IMR-90 (cell line): ENCODE results near the gene ME1. TPM values are rescaled to one million over a fixed set of nuclear protein-coding genes. Genes with fewer than 3 reads are reported as not detected.
A peak's percentile ranks its signal among the peaks of the same experiment; 100 is the strongest.

ENCODE experiments used
- ATAC-seq: fragments of 200-7000 bp; cut with Tn5 transposase; 2 replicates; pipeline ENCODE4 v1.9.1; 2020; ENCODE audit warnings: low read depth, mild to moderate bottlenecking, moderate library complexity
- BruUV-seq: library from RNA; stranded (reverse); fragments of 400-500 nt; replicated peaks from 2 replicates; lab custom pipeline; 2021; lab: Mats Ljungman, UMichigan
- CTCF ChIA-PET: fragments of 300-600 bp; formaldehyde crosslinking; extraction: SDS; loops from one replicate; lab custom pipeline; 2021; ENCODE audit warnings: antibody characterized with exemption; lab: Yijun Ruan, JAX
- POLR2A ChIA-PET: fragments of 300-600 bp; sonication (Branson Sonifier 250); formaldehyde crosslinking; loops from one replicate; lab custom pipeline; 2022; ENCODE audit warnings: antibody characterized with exemption; ENCODE audit not compliant: unreplicated experiment; lab: Charles Lee
- DNase-seq: peaks from one replicate; pipeline ENCODE4 v3.0.0; 2013
- H2AFZ ChIP-seq: replicated peaks from 2 replicates; pipeline ENCODE3; 2013; ENCODE audit warnings: low read length, mild to moderate bottlenecking; ENCODE audit not compliant: poor library complexity
- H2AK5ac ChIP-seq: 2 replicates; pipeline ENCODE4 v1.6.1; 2013; ENCODE audit warnings: low read depth, low read length, inconsistent platforms
- H2AK9ac ChIP-seq: replicated peaks from 2 replicates; pipeline ENCODE3; 2013; ENCODE audit warnings: mild to moderate bottlenecking, low read depth, low read length, moderate library complexity; ENCODE audit not compliant: poor library complexity
- H2BK120ac ChIP-seq: 2 replicates; pipeline ENCODE4 v1.6.1; 2013; ENCODE audit warnings: low read depth, low read length, inconsistent platforms
- H2BK15ac ChIP-seq: 3 replicates; pipeline ENCODE4 v1.6.1; 2013; ENCODE audit warnings: low read depth, low read length, inconsistent platforms
- H2BK20ac ChIP-seq: 2 replicates; pipeline ENCODE4 v1.6.1; 2013; ENCODE audit warnings: low read depth, mild to moderate bottlenecking, inconsistent platforms, low read length, moderate library complexity
- H2BK5ac ChIP-seq: 2 replicates; pipeline ENCODE4 v1.6.1; 2013; ENCODE audit warnings: mild to moderate bottlenecking, low read depth, low read length, inconsistent platforms; ENCODE audit not compliant: poor library complexity, severe bottlenecking
- H3K14ac ChIP-seq: replicated peaks from 2 replicates; pipeline ENCODE4 v1.6.1; 2013; ENCODE audit warnings: low read depth, low read length, inconsistent platforms
- H3K18ac ChIP-seq: 2 replicates; pipeline ENCODE4 v1.6.1; 2013; ENCODE audit warnings: low read depth, low read length, control low read depth
- H3K23ac ChIP-seq: 2 replicates; pipeline ENCODE4 v1.6.1; 2013; ENCODE audit warnings: low read depth, low read length, inconsistent platforms
- H3K27ac ChIP-seq: 2 replicates; pipeline ENCODE4 v1.5.1; 2013; ENCODE audit warnings: mild to moderate bottlenecking, control low read depth, low read length; ENCODE audit not compliant: insufficient read depth
- H3K27me3 ChIP-seq: 2 replicates; pipeline ENCODE4 v1.6.1; 2013; ENCODE audit warnings: low read length; ENCODE audit not compliant: control insufficient read depth, insufficient read depth
- H3K36me3 ChIP-seq: 2 replicates; pipeline ENCODE4 v1.6.1; 2013; ENCODE audit warnings: low read length, mixed read lengths; ENCODE audit not compliant: control insufficient read depth, insufficient read depth
- H3K4ac ChIP-seq: 2 replicates; pipeline ENCODE4 v1.6.1; 2013; ENCODE audit warnings: low read depth, low read length, inconsistent platforms
- H3K4me1 ChIP-seq: 2 replicates; pipeline ENCODE4 v1.6.1; 2013; ENCODE audit warnings: low read length, mixed read lengths; ENCODE audit not compliant: control insufficient read depth, insufficient read depth
- H3K4me2 ChIP-seq: 2 replicates; pipeline ENCODE4 v1.6.1; 2013; ENCODE audit warnings: low read depth, mild to moderate bottlenecking, control low read depth, low read length, moderate library complexity
- H3K4me3 ChIP-seq: 2 replicates; pipeline ENCODE4 v1.5.1; 2013; ENCODE audit warnings: low read depth, mild to moderate bottlenecking, control low read depth, low read length, moderate library complexity; ENCODE audit not compliant: insufficient read depth
- H3K56ac ChIP-seq: 2 replicates; pipeline ENCODE4 v1.6.1; 2013; ENCODE audit warnings: low read length, inconsistent platforms; ENCODE audit not compliant: insufficient read depth; ENCODE audit errors: extremely low read depth
- H3K79me1 ChIP-seq, 2 experiments: 2 replicates each; pipeline ENCODE4 v1.6.1; 2013; ENCODE audit warnings: low read length in 2 of 2, inconsistent platforms in 1 of 2, low read depth in 1 of 2
- H3K9ac ChIP-seq: 2 replicates; pipeline ENCODE4 v1.6.1; 2013; ENCODE audit warnings: low read depth, low read length, control low read depth
- H3K9me1 ChIP-seq: 2 replicates; pipeline ENCODE4 v1.6.1; 2013; ENCODE audit warnings: low read length, inconsistent platforms; ENCODE audit not compliant: insufficient read depth
- H3K9me3 ChIP-seq: 2 replicates; pipeline ENCODE4 v1.6.1; 2013; ENCODE audit warnings: low read length; ENCODE audit not compliant: control insufficient read depth, insufficient read depth
- H4K20me1 ChIP-seq: 2 replicates; pipeline ENCODE4 v1.6.1; 2013; ENCODE audit warnings: low read length, inconsistent platforms; ENCODE audit not compliant: insufficient read depth
- H4K5ac ChIP-seq: 2 replicates; pipeline ENCODE4 v1.6.1; 2013; ENCODE audit warnings: mild to moderate bottlenecking, low read depth, low read length, control low read depth
- H4K8ac ChIP-seq, 2 experiments: 2 replicates each; pipeline ENCODE4 v1.6.1; 2013; ENCODE audit warnings: low read depth in 2 of 2, low read length in 2 of 2, control low read depth in 1 of 2, inconsistent platforms in 1 of 2
- H4K91ac ChIP-seq: 2 replicates; pipeline ENCODE4 v1.6.1; 2013; ENCODE audit warnings: low read depth, low read length, inconsistent platforms; ENCODE audit not compliant: insufficient read depth
- CEBPB ChIP-seq: IDR thresholded peaks from 2 replicates; pipeline ENCODE4 v1.6.1; 2012; ENCODE audit warnings: low read depth, low read length, improper control_type of control experiment
- CHD1 ChIP-seq: IDR thresholded peaks from 2 replicates; pipeline ENCODE4 v1.6.1; 2012; ENCODE audit warnings: low read depth, low read length, improper control_type of control experiment
- FOS ChIP-seq: fragments of 150-350 bp; IDR thresholded peaks from 2 replicates; pipeline ENCODE4 v1.6.1; 2016; ENCODE audit warnings: low read depth, low read length
- MAFK ChIP-seq: IDR thresholded peaks from 2 replicates; pipeline ENCODE4 v1.6.1; 2012; ENCODE audit warnings: low read depth, low read length, improper control_type of control experiment
- MAZ ChIP-seq: IDR thresholded peaks from 2 replicates; pipeline ENCODE4 v1.6.1; 2012; ENCODE audit warnings: low read depth, mild to moderate bottlenecking, low read length, improper control_type of control experiment, moderate library complexity, borderline replicate concordance
- POLR2A ChIP-seq: IDR thresholded peaks from 2 replicates; pipeline ENCODE4 v1.6.1; 2012; ENCODE audit warnings: mild to moderate bottlenecking, low read depth, low read length
- RAD21 ChIP-seq: IDR thresholded peaks from 2 replicates; pipeline ENCODE4 v1.6.1; 2012; ENCODE audit warnings: low read length, improper control_type of control experiment
- RCOR1 ChIP-seq: IDR thresholded peaks from 2 replicates; pipeline ENCODE4 v1.6.1; 2012; ENCODE audit warnings: mild to moderate bottlenecking, low read length, improper control_type of control experiment; ENCODE audit not compliant: insufficient replicate concordance
- SMC3 ChIP-seq: fragments of 150-350 bp; IDR thresholded peaks from 2 replicates; pipeline ENCODE4 v1.6.1; 2016; ENCODE audit warnings: low read depth, mild to moderate bottlenecking, antibody characterized with exemption, low read length, moderate library complexity
- WGBS, 2 experiments: methylation state at CpG; one replicate each; pipeline versions ENCODE4 v1.1.5 to v1.1.7; 2013; ENCODE audit warnings: missing lambda C conversion rate in 2 of 2; ENCODE audit not compliant: insufficient read length in 1 of 2; ENCODE audit errors: extremely low coverage in 2 of 2; 5-methylcytosine and 5-hydroxymethylcytosine counted together
- dilution Hi-C: fragments of 300-500 bp; cut with HindIII; formaldehyde crosslinking; loops from one replicate; pipeline ENCODE4 v1.14.3; 2018; ENCODE audit warnings: low sequenced_read_pairs; ENCODE audit not compliant: unreplicated experiment
- in situ Hi-C: fragments of 300-500 bp; cut with MboI; formaldehyde crosslinking; loops from 3 replicates; pipeline ENCODE4 v1.14.3; 2019; ENCODE audit warnings: low sequenced_read_pairs, inconsistent platforms, mixed read lengths
- intact Hi-C: fragments of 100-400 bp; cut with micrococcal nuclease; formaldehyde crosslinking; loops from 2 replicates; pipeline ENCODE4 v1.10.0; 2022
- polyA plus RNA-seq, 3 experiments: library from polyadenylated mRNA; depleted of rRNA; stranded (reverse); fragments of >200 nt; gene quantifications; 2 replicates each; pipeline ENCODE4 v1.2.3, GENCODE V29; 2012; ENCODE audit warnings: low replicate concordance in 1 of 3
- total RNA-seq: library from RNA; depleted of rRNA; stranded (reverse); fragments of >200 nt; gene quantifications from 2 replicates; pipeline ENCODE4 v1.2.3, GENCODE V29; 2012
- TF ChIP-seq, protein P1 (sequence below): fragments of 150-350 bp; IDR thresholded peaks from 2 replicates; pipeline ENCODE4 v1.6.1; 2016; ENCODE audit warnings: low read depth, mild to moderate bottlenecking, low read length, moderate library complexity, borderline replicate concordance
- TF ChIP-seq, protein P2 (sequence below): fragments of 150-350 bp; IDR thresholded peaks from 2 replicates; pipeline ENCODE4 v1.6.1; 2017; ENCODE audit warnings: mild to moderate bottlenecking, antibody characterized with exemption, low read length, low read depth
- TF ChIP-seq, protein P3 (sequence below): conservative IDR thresholded peaks from 2 replicates; pipeline ENCODE4 v1.5.1; 2012; ENCODE audit warnings: mild to moderate bottlenecking, low read depth, low read length, improper control_type of control experiment

Gene ME1
- total and polyA plus RNA-seq, 2 of the 4 experiments (the other 2 are of a cell fraction) = 21.5 to 24.4 TPM

DNA sequence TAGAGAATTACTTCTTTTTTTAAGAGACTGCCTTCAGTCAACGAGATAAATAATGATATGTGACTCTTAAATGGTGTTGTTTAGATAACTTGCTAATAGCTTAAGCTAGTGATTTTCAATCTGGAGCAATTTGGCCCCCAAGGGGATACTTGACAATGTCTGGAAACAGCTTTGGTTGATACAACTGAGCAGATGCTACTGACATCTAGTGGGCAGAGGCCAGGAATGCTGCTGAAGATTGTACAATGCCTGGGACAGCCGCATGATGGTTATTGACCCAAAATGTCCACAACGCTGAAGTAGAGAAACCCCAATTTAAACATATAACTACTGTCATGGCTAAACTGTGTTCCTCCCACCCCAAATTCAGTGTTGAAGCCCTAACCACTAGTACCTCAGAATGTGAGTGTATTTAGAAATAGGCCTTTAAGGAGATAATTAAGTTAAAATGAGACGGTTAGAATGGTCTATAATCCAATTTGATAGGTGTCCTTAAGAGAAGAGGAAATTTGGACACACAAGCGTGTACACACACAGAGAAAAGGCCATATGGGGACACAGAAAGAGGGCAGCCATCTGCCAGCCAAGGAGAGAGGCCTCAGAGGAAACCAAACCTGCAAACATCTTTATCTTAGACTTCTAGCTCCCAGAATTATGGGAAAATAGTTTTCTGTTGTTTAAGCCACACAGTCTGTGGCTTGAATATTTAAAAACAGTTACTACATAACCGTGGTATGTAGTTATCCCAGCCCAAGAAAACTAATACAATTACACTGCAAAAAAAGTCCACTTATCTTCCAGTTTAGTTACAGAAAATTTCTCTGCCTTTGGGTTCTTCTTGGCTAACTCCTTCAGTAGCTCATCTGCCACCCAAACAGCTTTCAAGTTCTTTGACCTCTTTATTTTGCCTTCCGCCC lies 215.5 kb downstream of the ME1 start:
- Histone ChIP-seq H3K27ac (peak overlapping the region; percentile 62; the same call in 1 of the 2 replicates), H3K14ac (0 out of 2 replicates have a peak overlapping the region, but pooled peaks have one; percentile 7), H3K79me1 (no peaks in the 10 kb centered on the region; a peak in 1 of 4 replicates), H4K8ac (peak overlapping the region in 1 of 2 experiments; percentile 66; a peak in 2 of 4 replicates), H3K56ac (no peak overlapping the region), H2BK20ac (peak overlapping the region; percentile 45; the same call in 1 of the 2 replicates), H3K27me3 (no peaks in the 10 kb centered on the region), H3K18ac (peak overlapping the region; percentile 96; the same call in 1 of the 2 replicates), H2BK120ac (0 out of 2 replicates have a peak overlapping the region, but pooled peaks have one; percentile 39), H3K23ac (no peak overlapping the region), H2AFZ (no peak overlapping the region), H3K9me3 (no peaks in the 10 kb centered on the region), H2BK5ac (peak overlapping the region; percentile 88), H3K4ac (peak overlapping the region; percentile 62; the same call in 1 of the 2 replicates), H3K4me3 (no peak overlapping the region), H2BK15ac (no peak overlapping the region), H4K5ac (peak overlapping the region; percentile 72; the same call in 1 of the 2 replicates), H3K9ac (peak overlapping the region; percentile 41; the same call in 1 of the 2 replicates), H3K36me3 (no peaks in the 10 kb centered on the region), H3K4me1 (peaks cover 4% of the 10 kb centered on the region), H3K9me1 (0 out of 2 replicates have a peak, but pooled peaks cover 3% of the 10 kb centered on the region), H4K91ac (peak overlapping the region; percentile 26; the same call in 1 of the 2 replicates), H2AK5ac (no peak overlapping the region), H4K20me1 (no peaks in the 10 kb centered on the region), H2AK9ac (no peak overlapping the region), H3K4me2 (peak overlapping the region; percentile 67; the same call in 1 of the 2 replicates)
- BruUV-seq = no TSS peak
- ChIA-PET POLR2A (no interaction called here), CTCF (interaction anchor here (0.5 to 4.0 kb wide), 17 partner anchors 15 to 305 kb away, joined by 3 to 71 read pairs (median 3); partner anchors contain the start of genes DOP1A, PRSS35 and UBE3D)
- dilution Hi-C loops (loop anchor here (25.0 kb wide), 1 partner anchor 297 kb away; the partner anchor contains the start of gene PRSS35), in situ Hi-C loops (no loop called here), intact Hi-C loops (loop anchor here (1.0 to 10.0 kb wide), 3 partner anchors 148 to 971 kb away; partner anchors contain the start of genes DOP1A and IBTK)
- WGBS, 2 experiments = no CpG with 5 or more reads among the region's 7 CpGs
- ATAC-seq (peak; percentile 91), DNase-seq (peak; percentile 80)
- TF ChIP-seq FOS = no peak
- TF ChIP-seq, protein P1, sequence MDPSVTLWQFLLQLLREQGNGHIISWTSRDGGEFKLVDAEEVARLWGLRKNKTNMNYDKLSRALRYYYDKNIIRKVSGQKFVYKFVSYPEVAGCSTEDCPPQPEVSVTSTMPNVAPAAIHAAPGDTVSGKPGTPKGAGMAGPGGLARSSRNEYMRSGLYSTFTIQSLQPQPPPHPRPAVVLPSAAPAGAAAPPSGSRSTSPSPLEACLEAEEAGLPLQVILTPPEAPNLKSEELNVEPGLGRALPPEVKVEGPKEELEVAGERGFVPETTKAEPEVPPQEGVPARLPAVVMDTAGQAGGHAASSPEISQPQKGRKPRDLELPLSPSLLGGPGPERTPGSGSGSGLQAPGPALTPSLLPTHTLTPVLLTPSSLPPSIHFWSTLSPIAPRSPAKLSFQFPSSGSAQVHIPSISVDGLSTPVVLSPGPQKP = no peak
- TF ChIP-seq MAZ = peak; percentile 55; the same call in 1 of the 2 replicates
- no peak for TF ChIP-seq POLR2A
- TF ChIP-seq CEBPB = peak; percentile 1; the same call in 1 of the 2 replicates
- no peak for TF ChIP-seq MAFK
- TF ChIP-seq CHD1 = no peak
- peak; percentile 84 for TF ChIP-seq RAD21
- no peak for TF ChIP-seq RCOR1
- TF ChIP-seq, protein P2, sequence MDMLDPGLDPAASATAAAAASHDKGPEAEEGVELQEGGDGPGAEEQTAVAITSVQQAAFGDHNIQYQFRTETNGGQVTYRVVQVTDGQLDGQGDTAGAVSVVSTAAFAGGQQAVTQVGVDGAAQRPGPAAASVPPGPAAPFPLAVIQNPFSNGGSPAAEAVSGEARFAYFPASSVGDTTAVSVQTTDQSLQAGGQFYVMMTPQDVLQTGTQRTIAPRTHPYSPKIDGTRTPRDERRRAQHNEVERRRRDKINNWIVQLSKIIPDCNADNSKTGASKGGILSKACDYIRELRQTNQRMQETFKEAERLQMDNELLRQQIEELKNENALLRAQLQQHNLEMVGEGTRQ = no peak
- TF ChIP-seq SMC3 = peak; percentile 73
- TF ChIP-seq, protein P3, sequence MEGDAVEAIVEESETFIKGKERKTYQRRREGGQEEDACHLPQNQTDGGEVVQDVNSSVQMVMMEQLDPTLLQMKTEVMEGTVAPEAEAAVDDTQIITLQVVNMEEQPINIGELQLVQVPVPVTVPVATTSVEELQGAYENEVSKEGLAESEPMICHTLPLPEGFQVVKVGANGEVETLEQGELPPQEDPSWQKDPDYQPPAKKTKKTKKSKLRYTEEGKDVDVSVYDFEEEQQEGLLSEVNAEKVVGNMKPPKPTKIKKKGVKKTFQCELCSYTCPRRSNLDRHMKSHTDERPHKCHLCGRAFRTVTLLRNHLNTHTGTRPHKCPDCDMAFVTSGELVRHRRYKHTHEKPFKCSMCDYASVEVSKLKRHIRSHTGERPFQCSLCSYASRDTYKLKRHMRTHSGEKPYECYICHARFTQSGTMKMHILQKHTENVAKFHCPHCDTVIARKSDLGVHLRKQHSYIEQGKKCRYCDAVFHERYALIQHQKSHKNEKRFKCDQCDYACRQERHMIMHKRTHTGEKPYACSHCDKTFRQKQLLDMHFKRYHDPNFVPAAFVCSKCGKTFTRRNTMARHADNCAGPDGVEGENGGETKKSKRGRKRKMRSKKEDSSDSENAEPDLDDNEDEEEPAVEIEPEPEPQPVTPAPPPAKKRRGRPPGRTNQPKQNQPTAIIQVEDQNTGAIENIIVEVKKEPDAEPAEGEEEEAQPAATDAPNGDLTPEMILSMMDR = peak; percentile 92
